Activated CD4-positive, alpha-beta T cell treated with anti-CD3 and anti-CD28 coated beads for 48 hours (primary cell): Measurements from ENCODE around the gene WNT6.

Experiments
- DNase-seq: peaks from one replicate; pipeline ENCODE4 v3.0.0-alpha.2; 2020

Gene WNT6

GRCh38 chr2:218858671-218859555 lies 692 bp upstream of the WNT6 start:
- DNase-seq, result no peak

GRCh38 chr2:218859988-218860831 lies 605 bp downstream of the WNT6 start:
- no peak for DNase-seq

GRCh38 chr2:218860950-218861381 lies 1.4 kb downstream of the WNT6 start:
- DNase-seq, result no peak

- DNase-seq, result no peak
Observed at GRCh38 chr2:218861645-218862318, 2.2 kb downstream of the WNT6 start.

GRCh38 chr2:218863021-218863520 lies 3.5 kb downstream of the WNT6 start:
- DNase-seq, result no peak

- no peak for DNase-seq
Observed at GRCh38 chr2:218865396-218865795, 5.8 kb downstream of the WNT6 start.

GRCh38 chr2:218865999-218866398 lies 6.4 kb downstream of the WNT6 start:
- no peak for DNase-seq

GRCh38 chr2:218867900-218868299 lies 8.3 kb downstream of the WNT6 start:
- no peak for DNase-seq

GRCh38 chr2:218869064-218869463 lies 9.5 kb downstream of the WNT6 start:
- DNase-seq, result no peak

GRCh38 chr2:218870984-218871344 lies 11.4 kb downstream of the WNT6 start:
- peak; percentile 8 for DNase-seq

- peak; percentile 34 for DNase-seq
Observed at GRCh38 chr2:218871345-218872302, 12.0 kb downstream of the WNT6 start.

GRCh38 chr2:218872645-218873358 lies 13.2 kb downstream of the WNT6 start:
- DNase-seq, result no peak

GRCh38 chr2:218873359-218874194 lies 14.0 kb downstream of the WNT6 start:
- DNase-seq, result peak; percentile 42

GRCh38 chr2:218875692-218876246 lies 16.2 kb downstream of the WNT6 start:
- no peak for DNase-seq

- peak; percentile 80 for DNase-seq
Observed at GRCh38 chr2:218876562-218877219, 17.1 kb downstream of the WNT6 start.

GRCh38 chr2:218877331-218877730 lies 17.7 kb downstream of the WNT6 start:
- DNase-seq, result no peak

- DNase-seq, result no peak
Observed at GRCh38 chr2:218877891-218878290, 18.3 kb downstream of the WNT6 start.

- DNase-seq, result no peak
Observed at GRCh38 chr2:218878486-218878885, 18.9 kb downstream of the WNT6 start.
